BLaER1 (cell line): ENCODE measurements around the gene ANK3.

ENCODE experiments used
- H3K27ac ChIP-seq: shearing (Covaris generic); formaldehyde crosslinking; 2 replicates; pipeline ENCODE4 v1.8.1; 2022
- H3K27me3 ChIP-seq: shearing (Covaris generic); formaldehyde crosslinking; 2 replicates; pipeline ENCODE4 v1.8.1; 2022
- H3K36me3 ChIP-seq: shearing (Covaris generic); formaldehyde crosslinking; 2 replicates; pipeline ENCODE4 v1.8.1; 2022
- H3K4me1 ChIP-seq: shearing (Covaris generic); formaldehyde crosslinking; 2 replicates; pipeline ENCODE4 v1.8.1; 2022
- H3K4me2 ChIP-seq: shearing (Covaris generic); formaldehyde crosslinking; 2 replicates; pipeline ENCODE4 v1.8.1; 2022
- H3K4me3 ChIP-seq: shearing (Covaris generic); formaldehyde crosslinking; 2 replicates; pipeline ENCODE4 v1.8.1; 2022
- H3K9ac ChIP-seq: shearing (Covaris generic); formaldehyde crosslinking; 2 replicates; pipeline ENCODE4 v1.8.1; 2022
- H3K9me3 ChIP-seq: shearing (Covaris generic); formaldehyde crosslinking; 2 replicates; pipeline ENCODE4 v1.8.1; 2022
- H4K20me1 ChIP-seq: shearing (Covaris generic); formaldehyde crosslinking; 2 replicates; pipeline ENCODE4 v1.8.1; 2022
- Cebpa-rat ChIP-seq: shearing (Covaris generic); IDR thresholded peaks from 2 replicates; pipeline ENCODE4 v1.8.1; 2022

Gene ANK3

DNA sequence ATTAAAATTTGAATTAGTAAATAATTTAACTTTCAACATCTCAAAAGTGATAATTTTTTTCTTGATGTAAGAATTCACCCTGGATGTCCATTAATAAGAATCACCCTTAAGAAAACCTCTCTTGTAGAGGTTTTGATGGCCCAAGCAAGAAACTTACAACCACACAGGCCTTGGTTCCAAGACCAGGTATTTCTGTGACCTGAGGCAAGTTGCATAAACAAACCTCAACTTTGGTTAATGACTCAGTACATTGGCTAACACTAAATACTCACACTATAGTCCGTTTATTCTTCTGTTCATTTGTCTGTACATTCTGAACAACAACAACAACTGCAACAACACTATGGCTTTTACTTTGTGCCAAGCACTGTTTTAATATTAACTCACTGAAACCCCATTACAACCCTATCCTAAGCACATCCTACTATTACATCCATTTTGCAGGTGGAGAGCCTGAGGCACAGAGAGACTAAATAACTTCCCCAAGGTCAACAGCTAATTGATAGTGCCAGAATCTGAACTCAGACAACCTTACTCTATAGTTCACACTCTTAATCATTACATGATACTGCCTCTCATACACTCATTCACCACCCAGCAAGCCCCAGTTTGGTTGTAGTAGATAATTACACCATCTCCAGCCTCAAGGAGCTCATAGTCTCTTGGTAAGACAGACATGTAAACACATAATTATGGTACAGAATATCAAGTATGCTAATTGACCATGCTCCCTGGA, 6.6 kb downstream of the ANK3 start:
- Histone ChIP-seq H3K4me2 (no peak overlapping the region), H3K27ac (no peak overlapping the region), H3K4me1 (no peaks in the 10 kb centered on the region), H3K9me3 (no peaks in the 10 kb centered on the region), H3K9ac (no peak overlapping the region), H3K36me3 (no peaks in the 10 kb centered on the region), H3K27me3 (no peaks in the 10 kb centered on the region), H4K20me1 (no peaks in the 10 kb centered on the region), H3K4me3 (no peak overlapping the region)
- TF ChIP-seq Cebpa-rat, result no peak

GRCh38 chr10:60380781-60381180, 8.9 kb downstream of the ANK3 start:
- Histone ChIP-seq H3K36me3 (no peaks in the 10 kb centered on the region), H3K4me2 (no peak overlapping the region), H3K4me1 (no peaks in the 10 kb centered on the region), H3K9ac (no peak overlapping the region), H3K27me3 (no peaks in the 10 kb centered on the region), H3K4me3 (no peak overlapping the region), H3K27ac (no peak overlapping the region), H3K9me3 (no peaks in the 10 kb centered on the region), H4K20me1 (no peaks in the 10 kb centered on the region)
- no peak for TF ChIP-seq Cebpa-rat

DNA sequence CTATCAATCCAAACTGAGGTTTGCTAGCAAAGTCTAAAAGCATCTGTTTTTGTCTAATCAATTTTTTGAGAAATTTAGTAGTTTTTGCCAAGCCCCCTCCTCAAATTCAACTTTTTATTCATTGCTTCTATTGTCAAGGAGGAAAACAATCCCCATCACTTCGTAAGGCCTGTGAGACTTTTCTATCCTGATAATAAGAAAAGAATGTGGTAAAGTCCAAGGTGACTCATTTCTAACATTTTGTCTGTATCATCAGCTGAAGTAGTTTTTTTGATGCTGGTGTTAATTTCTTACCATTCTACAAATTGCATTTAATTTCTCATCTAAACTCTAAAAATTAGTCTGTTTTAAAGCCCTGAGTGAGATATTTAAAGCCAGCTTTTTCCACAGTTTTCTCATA, 11.7 kb downstream of the ANK3 start:
- Histone ChIP-seq H3K9ac (no peak overlapping the region), H3K27me3 (no peaks in the 10 kb centered on the region), H4K20me1 (no peaks in the 10 kb centered on the region), H3K36me3 (no peaks in the 10 kb centered on the region), H3K9me3 (no peaks in the 10 kb centered on the region), H3K27ac (no peak overlapping the region), H3K4me1 (no peaks in the 10 kb centered on the region), H3K4me3 (no peak overlapping the region), H3K4me2 (no peak overlapping the region)
- no peak for TF ChIP-seq Cebpa-rat

DNA sequence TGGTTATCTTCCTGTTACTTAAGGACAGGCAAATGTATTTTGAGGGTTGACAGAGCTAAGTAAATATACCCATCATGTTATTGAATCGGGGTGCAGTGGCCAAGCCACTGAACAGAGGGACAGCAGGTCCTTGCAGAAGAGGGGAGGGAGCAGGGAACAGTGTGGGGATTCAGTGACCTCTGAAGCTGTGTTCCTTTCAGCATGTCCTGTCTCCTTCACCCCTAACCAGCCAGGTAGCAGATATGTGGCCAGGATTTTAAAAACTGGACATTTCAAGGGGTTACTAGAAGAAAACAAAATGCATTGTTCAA, 12.7 kb downstream of the ANK3 start:
- H3K9ac ChIP-seq, result no peak overlapping the region
- H3K4me3 ChIP-seq, result no peak overlapping the region
- H3K4me2 ChIP-seq, result no peak overlapping the region
- H3K36me3 ChIP-seq, result no peaks in the 10 kb centered on the region
- H4K20me1 ChIP-seq, result no peaks in the 10 kb centered on the region
- no peaks in the 10 kb centered on the region for H3K4me1 ChIP-seq
- no peaks in the 10 kb centered on the region for H3K9me3 ChIP-seq
- no peak for TF ChIP-seq Cebpa-rat
- no peak overlapping the region for H3K27ac ChIP-seq
- no peaks in the 10 kb centered on the region for H3K27me3 ChIP-seq

- H3K36me3 ChIP-seq, result no peaks in the 10 kb centered on the region
- no peaks in the 10 kb centered on the region for H3K27me3 ChIP-seq
- no peak overlapping the region for H3K4me3 ChIP-seq
- H3K4me1 ChIP-seq, result no peaks in the 10 kb centered on the region
- no peak for TF ChIP-seq Cebpa-rat
- no peaks in the 10 kb centered on the region for H3K9me3 ChIP-seq
- H4K20me1 ChIP-seq, result no peaks in the 10 kb centered on the region
- H3K9ac ChIP-seq, result no peak overlapping the region
- no peak overlapping the region for H3K4me2 ChIP-seq
- no peak overlapping the region for H3K27ac ChIP-seq
Measured at GRCh38 chr10:60376221-60377041, 13.2 kb downstream of the ANK3 start.

DNA sequence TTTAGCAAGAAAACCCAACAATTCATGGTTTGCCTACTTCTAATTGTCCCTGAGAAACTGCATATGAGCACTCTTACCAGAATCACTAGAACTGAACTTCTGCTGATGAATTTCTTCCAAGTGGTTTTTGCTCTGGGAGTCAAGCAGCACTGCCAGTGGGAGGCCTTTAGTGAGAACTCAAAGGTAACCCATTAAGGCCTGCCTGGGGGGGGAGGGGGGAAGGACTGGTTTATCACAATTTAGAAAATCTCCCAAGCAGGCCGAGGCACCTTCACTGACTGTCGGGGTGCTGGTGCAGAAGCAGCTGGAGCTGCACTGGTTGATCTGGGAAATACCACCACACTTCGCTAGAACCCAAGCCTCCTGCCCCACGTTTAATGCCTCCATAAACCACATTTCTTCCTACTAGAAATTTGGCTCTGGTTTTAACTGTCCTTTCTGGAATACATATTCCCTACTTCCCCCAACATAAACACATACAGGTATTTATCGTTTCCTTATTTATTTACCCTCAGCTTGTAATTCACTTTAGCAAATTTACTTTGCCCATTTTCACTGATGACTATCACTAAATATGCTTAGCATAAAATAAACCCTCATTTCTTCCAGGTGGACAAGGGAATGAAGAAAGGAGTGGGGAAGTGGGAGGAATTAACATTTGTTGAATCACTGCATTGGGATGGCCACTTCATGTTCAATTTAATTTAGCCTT, 14.2 kb downstream of the ANK3 start:
- no peak for TF ChIP-seq Cebpa-rat
- Histone ChIP-seq H3K4me3 (no peak overlapping the region), H3K9ac (no peak overlapping the region), H3K4me1 (no peaks in the 10 kb centered on the region), H3K27me3 (no peaks in the 10 kb centered on the region), H3K36me3 (no peaks in the 10 kb centered on the region), H3K4me2 (no peak overlapping the region), H3K9me3 (no peaks in the 10 kb centered on the region), H3K27ac (no peak overlapping the region), H4K20me1 (no peaks in the 10 kb centered on the region)

DNA sequence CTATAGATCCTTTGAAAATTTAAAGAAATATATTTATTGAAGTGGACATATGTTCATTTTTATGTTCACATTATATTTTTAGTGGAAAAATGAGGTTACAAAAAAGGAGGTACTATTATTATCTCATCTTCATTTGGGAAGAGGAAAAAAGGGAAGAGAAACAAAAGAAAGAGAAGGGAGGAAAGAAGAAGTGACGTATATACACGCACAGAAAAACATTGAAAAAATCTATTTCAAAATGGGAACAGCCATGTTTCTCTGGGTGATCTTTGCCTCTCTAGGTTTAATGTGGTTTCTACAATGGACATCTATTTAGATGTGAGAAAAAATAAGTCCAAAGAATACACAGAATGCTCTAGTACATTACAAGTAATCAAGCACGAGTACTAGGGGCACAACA, 14.8 kb downstream of the ANK3 start:
- Histone ChIP-seq H3K36me3 (no peaks in the 10 kb centered on the region), H4K20me1 (no peaks in the 10 kb centered on the region), H3K27ac (no peak overlapping the region), H3K4me1 (no peaks in the 10 kb centered on the region), H3K9me3 (no peaks in the 10 kb centered on the region), H3K27me3 (no peaks in the 10 kb centered on the region), H3K4me3 (no peak overlapping the region), H3K4me2 (no peak overlapping the region), H3K9ac (no peak overlapping the region)
- no peak for TF ChIP-seq Cebpa-rat

DNA sequence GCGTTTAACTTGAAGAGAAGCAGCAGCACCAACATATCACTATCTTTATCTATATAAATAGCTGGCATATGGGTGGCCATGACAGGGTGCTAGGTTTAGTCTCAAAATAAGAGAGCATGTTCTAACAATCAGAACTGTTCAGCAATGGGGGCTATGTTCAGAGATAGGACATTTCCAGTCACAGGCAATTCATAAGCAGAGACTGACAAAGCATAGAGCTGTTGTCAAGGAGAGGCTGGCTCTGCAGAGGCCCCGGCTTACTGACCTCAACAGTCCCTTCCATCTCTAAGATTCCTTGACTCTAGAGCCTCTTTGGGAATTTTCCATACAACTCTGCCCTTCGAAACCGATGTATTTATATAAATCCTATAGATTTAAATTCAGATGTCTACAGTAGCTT, 17.2 kb downstream of the ANK3 start:
- H3K4me2 ChIP-seq, result no peak overlapping the region
- no peak overlapping the region for H3K27ac ChIP-seq
- H3K9me3 ChIP-seq, result no peaks in the 10 kb centered on the region
- no peaks in the 10 kb centered on the region for H3K36me3 ChIP-seq
- no peak overlapping the region for H3K4me3 ChIP-seq
- no peaks in the 10 kb centered on the region for H3K27me3 ChIP-seq
- H3K9ac ChIP-seq, result no peak overlapping the region
- no peaks in the 10 kb centered on the region for H3K4me1 ChIP-seq
- no peaks in the 10 kb centered on the region for H4K20me1 ChIP-seq
- no peak for TF ChIP-seq Cebpa-rat

- H3K27me3 ChIP-seq, result no peaks in the 10 kb centered on the region
- no peak overlapping the region for H3K4me3 ChIP-seq
- H3K4me2 ChIP-seq, result no peak overlapping the region
- H3K36me3 ChIP-seq, result no peaks in the 10 kb centered on the region
- H3K9me3 ChIP-seq, result no peaks in the 10 kb centered on the region
- H4K20me1 ChIP-seq, result no peaks in the 10 kb centered on the region
- no peak for TF ChIP-seq Cebpa-rat
- H3K27ac ChIP-seq, result no peak overlapping the region
- no peaks in the 10 kb centered on the region for H3K4me1 ChIP-seq
- H3K9ac ChIP-seq, result no peak overlapping the region
Measured at GRCh38 chr10:60369547-60369930, 20.1 kb downstream of the ANK3 start.
